Activated CD4-positive, alpha-beta T cell treated with anti-CD3 and anti-CD28 coated beads for 36 hours (primary cell): ENCODE measurements around the gene LRMDA. TPM values are rescaled to one million over a fixed set of nuclear protein-coding genes. Genes with fewer than 3 reads are reported as not detected.

Experiments used
- ATAC-seq: fragments of 200-7000 bp; cut with Tn5 transposase; one replicate; pipeline ENCODE4 v1.10.0; 2021; ENCODE audit warnings: mild to moderate bottlenecking, moderate library complexity
- CTCF ChIA-PET: fragments of 350-600 bp; sonication (Branson Sonifier 250); formaldehyde crosslinking; loops from one replicate; lab custom pipeline; 2021; ENCODE audit warnings: antibody characterized with exemption; lab: Charles Lee
- POLR2A ChIA-PET: fragments of 350-600 bp; sonication (Branson Sonifier 250); formaldehyde crosslinking; loops from one replicate; lab custom pipeline; 2021; ENCODE audit warnings: antibody characterized with exemption, inconsistent platforms; lab: Charles Lee
- DNase-seq: peaks from one replicate; pipeline ENCODE4 v3.0.0-alpha.2; 2020
- H3K27ac Mint-ChIP-seq: one replicate; pipeline ENCODE4 v1.8.0; 2021; ENCODE audit warnings: mixed read lengths
- H3K27me3 Mint-ChIP-seq: one replicate; pipeline ENCODE4 v1.8.0; 2021; ENCODE audit warnings: mixed read lengths
- H3K36me3 Mint-ChIP-seq: one replicate; pipeline ENCODE4 v1.8.0; 2021; ENCODE audit warnings: low read depth, mixed read lengths
- H3K4me1 Mint-ChIP-seq: one replicate; pipeline ENCODE4 v1.8.0; 2021; ENCODE audit warnings: mixed read lengths
- H3K4me3 Mint-ChIP-seq: one replicate; pipeline ENCODE4 v1.8.0; 2021; ENCODE audit warnings: mild to moderate bottlenecking, moderate library complexity, mixed read lengths
- H3K9me3 Mint-ChIP-seq: one replicate; pipeline ENCODE4 v1.8.0; 2021; ENCODE audit warnings: low read depth, mixed read lengths
- intact Hi-C, 2 experiments: fragments of 100-400 bp; cut with DNase I in 1 of 2; cut with micrococcal nuclease in 1 of 2; formaldehyde crosslinking; loops; one replicate each; pipeline versions ENCODE4 v1.14.2 to v1.15.1; 2022 to 2024; cut with DNase I, micrococcal nuclease
- total RNA-seq, 2 experiments: library from RNA; stranded (reverse); gene quantifications; one replicate each; pipeline ENCODE4 v1.2.3, GENCODE V29; 2021

Gene LRMDA
- total RNA-seq, 2 experiments from 2014 or later = not detected

DNA sequence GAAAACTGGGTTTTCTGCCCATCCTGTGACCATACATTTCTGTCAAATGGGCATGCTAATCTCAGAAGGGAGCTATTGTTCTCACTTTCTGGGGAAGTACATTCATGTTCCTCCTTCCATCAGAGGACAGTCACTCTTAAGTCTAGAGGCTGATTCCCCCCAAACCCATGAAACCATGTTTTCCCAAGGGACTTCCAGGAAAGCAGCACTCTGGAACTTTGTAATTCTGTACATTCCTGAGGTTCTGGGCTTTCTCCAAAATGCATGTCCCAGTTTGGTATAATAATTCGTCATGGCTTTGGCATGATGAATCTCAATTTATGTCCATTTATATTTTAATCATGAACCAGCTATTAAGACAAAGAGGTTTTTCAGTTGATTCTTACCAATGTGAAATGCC is 688.1 kb downstream of the LRMDA start:
- Mint-ChIP-seq H3K4me3 (no peak overlapping the region), H3K27me3 (peaks cover 2% of the 10 kb centered on the region), H3K27ac (no peak overlapping the region), H3K4me1 (no peaks in the 10 kb centered on the region), H3K9me3 (no peaks in the 10 kb centered on the region), H3K36me3 (no peaks in the 10 kb centered on the region)
- no peak for ATAC-seq
- ChIA-PET CTCF (no interaction called here), POLR2A (no interaction called here)
- intact Hi-C loops = no loop called here
- DNase-seq = no peak

DNA sequence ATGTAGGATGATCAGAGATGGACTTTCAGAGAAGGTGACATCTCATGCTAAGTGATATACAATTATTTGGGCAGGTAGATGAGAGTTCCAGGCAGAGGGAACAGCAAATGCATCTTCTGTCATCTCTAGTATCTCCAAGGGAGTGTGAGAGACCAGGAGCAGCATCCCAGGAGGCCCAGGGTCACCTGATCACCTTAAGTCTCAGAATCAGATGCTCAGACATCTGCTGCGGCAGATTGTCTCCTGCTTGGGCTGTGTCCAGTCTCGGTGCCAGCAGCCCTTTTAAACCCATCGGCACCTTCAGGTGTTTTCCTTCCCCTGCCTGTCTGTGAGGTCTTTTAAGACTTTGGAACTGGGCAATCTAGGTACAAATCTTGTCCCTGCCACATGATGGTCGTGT is 690.6 kb downstream of the LRMDA start:
- no peaks in the 10 kb centered on the region for H3K36me3 Mint-ChIP-seq
- ATAC-seq = no peak
- no peak overlapping the region for H3K4me3 Mint-ChIP-seq
- no peak overlapping the region for H3K27ac Mint-ChIP-seq
- DNase-seq = no peak
- ChIA-PET POLR2A (no interaction called here), CTCF (no interaction called here)
- H3K9me3 Mint-ChIP-seq = no peaks in the 10 kb centered on the region
- no peaks in the 10 kb centered on the region for H3K4me1 Mint-ChIP-seq
- intact Hi-C loops = no loop called here
- peaks cover 2% of the 10 kb centered on the region for H3K27me3 Mint-ChIP-seq

DNA sequence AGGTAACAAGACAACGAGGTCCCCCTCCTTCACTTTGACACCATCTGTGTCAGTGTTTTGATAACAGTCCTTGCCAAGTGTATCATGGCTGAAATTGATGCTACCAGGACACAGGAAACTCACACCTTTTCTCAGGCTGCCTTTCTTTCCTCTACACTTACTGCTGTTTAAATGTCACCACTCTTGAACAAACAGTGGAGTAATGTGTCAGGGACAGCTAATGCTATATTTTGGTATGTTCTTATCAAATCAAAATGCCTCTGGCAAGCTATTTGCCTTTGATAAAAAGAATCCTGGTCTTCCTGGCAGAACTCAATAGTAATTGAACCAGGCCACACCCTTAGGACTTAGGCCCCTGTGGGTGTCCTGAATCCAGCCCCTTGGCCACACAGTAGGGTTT is 692.9 kb downstream of the LRMDA start:
- ATAC-seq = no peak
- Mint-ChIP-seq H3K9me3 (no peaks in the 10 kb centered on the region), H3K4me1 (no peaks in the 10 kb centered on the region), H3K36me3 (no peaks in the 10 kb centered on the region), H3K27me3 (peaks cover 2% of the 10 kb centered on the region), H3K27ac (no peak overlapping the region), H3K4me3 (no peak overlapping the region)
- POLR2A ChIA-PET = no interaction called here
- CTCF ChIA-PET = interaction anchor here (0.7 kb wide), 1 partner anchor 1595 kb away, joined by 3 read pairs; no protein-coding TSS in a partner anchor
- no peak for DNase-seq
- intact Hi-C loops = no loop called here

DNA sequence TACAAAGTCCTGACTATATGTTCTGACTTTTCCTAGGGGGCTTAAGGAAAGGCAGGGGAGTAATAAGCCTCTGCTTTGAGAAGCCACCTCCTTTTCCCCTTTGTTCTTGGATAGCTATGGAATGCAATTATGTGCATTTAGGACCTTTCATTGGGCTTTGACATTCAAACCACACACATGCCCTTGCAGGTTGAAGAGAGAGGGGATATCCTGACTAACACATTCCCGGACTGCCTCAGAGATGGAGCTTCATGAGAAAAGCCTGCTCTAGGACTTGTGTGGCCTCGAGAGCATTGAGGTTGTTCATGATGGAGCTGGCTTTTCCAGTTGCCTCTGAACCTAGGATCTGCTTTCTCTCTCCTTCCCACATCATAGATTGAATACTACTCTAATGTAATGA is 694.5 kb downstream of the LRMDA start:
- Mint-ChIP-seq H3K4me3 (no peak overlapping the region), H3K36me3 (no peaks in the 10 kb centered on the region), H3K4me1 (no peaks in the 10 kb centered on the region), H3K27ac (no peak overlapping the region), H3K9me3 (no peaks in the 10 kb centered on the region), H3K27me3 (peaks cover 1% of the 10 kb centered on the region)
- POLR2A ChIA-PET = no interaction called here
- ATAC-seq = no peak
- intact Hi-C loops = no loop called here
- DNase-seq = no peak
- CTCF ChIA-PET = no interaction called here

DNA sequence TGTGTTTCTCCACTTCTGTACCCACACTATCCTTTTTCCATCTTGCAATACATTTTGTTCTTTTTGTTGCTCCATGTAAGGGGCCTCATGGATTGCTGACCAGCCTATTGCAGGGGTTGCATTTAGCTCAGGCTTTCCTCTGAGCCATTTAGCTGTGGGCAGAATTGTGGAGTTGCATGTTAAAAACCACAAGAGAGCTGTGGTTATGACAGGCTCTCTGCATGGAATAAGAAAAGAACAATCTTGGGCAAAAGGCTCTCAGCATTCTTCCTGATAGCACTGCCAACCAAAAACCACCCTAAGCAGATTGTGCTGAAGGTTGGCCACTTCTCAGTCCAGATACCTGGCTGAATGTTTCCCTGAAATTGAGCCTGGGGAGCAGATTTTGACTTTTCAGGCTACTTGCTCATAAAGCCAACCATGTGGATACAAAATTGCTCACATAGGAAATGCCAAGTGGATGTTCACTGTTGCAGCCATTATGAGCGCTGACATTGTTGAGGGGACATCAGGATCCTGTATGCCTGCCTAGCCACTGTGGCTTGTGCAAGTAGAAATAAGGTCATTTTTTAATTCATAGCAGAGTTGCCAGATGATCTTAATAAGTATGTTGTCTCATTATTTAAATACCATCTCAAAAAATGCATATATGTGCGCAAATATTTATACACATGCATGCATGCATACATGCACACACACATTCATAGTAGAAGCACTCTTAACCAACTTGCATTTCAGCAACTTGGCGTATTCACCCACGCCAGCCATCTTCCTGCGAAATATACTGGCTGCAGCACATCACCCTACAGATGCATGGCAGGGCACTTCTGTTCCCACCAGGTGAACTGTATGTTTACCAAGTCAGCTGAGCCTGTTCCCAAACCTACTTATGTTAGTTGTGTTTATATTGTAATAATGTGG is 695.4 kb downstream of the LRMDA start:
- CTCF ChIA-PET = interaction anchor here (0.7 kb wide), 1 partner anchor 310 kb away, joined by 3 read pairs; no protein-coding TSS in a partner anchor
- intact Hi-C loops = no loop called here
- Mint-ChIP-seq H3K27ac (no peak overlapping the region), H3K27me3 (no peaks in the 10 kb centered on the region), H3K4me3 (no peak overlapping the region), H3K9me3 (no peaks in the 10 kb centered on the region), H3K36me3 (no peaks in the 10 kb centered on the region), H3K4me1 (no peaks in the 10 kb centered on the region)
- ATAC-seq (no peak), DNase-seq (no peak)
- POLR2A ChIA-PET = no interaction called here

DNA sequence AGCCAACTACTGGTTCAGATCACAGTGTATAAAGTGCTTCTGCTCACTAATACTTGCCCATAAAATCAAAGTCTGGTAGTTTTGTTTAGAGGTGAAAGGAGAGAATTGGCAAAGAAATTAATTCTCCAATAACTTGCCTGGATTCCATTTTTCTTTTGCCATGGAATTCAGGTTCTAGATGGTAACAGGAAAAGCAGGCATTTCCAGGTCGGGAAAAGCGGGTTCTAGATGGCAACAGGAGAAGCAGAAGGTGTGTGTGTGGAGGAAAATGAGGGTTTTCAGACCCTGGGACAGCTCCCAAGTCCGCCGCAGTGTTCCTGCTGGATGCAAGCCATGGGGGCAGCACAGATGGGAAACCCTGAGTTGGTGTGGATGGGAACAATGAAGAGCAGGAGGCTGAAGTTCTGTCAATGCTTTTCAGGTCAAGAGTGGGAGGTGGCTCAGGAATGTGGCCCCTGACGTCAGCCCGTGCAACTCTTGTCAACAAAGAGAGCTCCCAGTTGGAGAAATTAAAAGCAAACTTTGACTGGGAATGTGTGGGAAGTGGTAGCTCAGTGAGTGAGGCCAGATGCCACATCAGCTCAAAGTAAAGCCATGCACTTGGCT is 696.7 kb downstream of the LRMDA start:
- no peak for DNase-seq
- H3K9me3 Mint-ChIP-seq = no peaks in the 10 kb centered on the region
- H3K36me3 Mint-ChIP-seq = no peaks in the 10 kb centered on the region
- intact Hi-C loops = no loop called here
- no peak overlapping the region for H3K27ac Mint-ChIP-seq
- no peak for ATAC-seq
- H3K27me3 Mint-ChIP-seq = no peaks in the 10 kb centered on the region
- ChIA-PET POLR2A (no interaction called here), CTCF (interaction anchor here (0.6 kb wide), 1 partner anchor 263 kb away, joined by 4 read pairs; no protein-coding TSS in a partner anchor)
- H3K4me1 Mint-ChIP-seq = no peaks in the 10 kb centered on the region
- no peak overlapping the region for H3K4me3 Mint-ChIP-seq

DNA sequence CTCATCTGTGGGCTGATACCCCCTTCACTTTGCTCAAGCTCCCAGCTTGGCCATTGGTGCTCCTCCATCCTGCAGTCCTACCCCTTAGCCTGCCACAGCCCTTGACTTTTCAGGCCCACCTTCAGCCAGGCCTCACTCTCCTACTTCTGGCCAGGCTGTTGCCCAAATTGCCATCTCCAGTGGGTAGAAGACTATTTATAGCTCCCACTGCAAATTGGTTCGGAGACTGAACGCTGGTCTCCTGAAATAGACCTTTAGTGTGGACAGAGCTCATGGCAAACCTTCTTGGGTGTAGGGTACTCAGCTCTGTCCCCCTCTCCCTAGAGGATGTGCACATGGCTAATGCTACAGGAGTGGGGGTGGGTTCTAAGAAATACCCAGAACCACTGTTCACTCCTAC is 697.8 kb downstream of the LRMDA start:
- no peak overlapping the region for H3K27ac Mint-ChIP-seq
- ChIA-PET POLR2A (no interaction called here), CTCF (no interaction called here)
- DNase-seq (no peak), ATAC-seq (no peak)
- H3K4me1 Mint-ChIP-seq = no peaks in the 10 kb centered on the region
- H3K4me3 Mint-ChIP-seq = no peak overlapping the region
- no peaks in the 10 kb centered on the region for H3K27me3 Mint-ChIP-seq
- H3K36me3 Mint-ChIP-seq = no peaks in the 10 kb centered on the region
- H3K9me3 Mint-ChIP-seq = no peaks in the 10 kb centered on the region
- intact Hi-C loops = no loop called here

DNA sequence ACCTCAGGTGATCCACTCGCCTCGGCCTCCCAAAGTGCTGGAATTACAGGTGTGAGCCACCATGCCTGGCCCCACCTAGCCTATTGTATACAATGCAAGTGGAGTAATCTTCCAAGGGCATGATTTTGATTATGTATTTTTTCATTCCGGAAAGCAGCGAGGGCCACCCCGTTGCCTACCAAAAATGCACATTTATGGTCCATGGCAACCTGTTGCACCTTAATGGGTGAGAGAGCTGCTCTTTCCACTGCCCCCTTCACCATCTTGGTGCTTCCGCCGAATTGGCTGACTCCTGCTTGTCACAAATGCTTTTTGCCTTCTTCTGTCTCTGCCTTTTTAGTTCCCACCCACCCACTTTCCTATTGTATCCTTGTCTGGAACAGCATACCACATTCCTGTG is 699.5 kb downstream of the LRMDA start:
- no peaks in the 10 kb centered on the region for H3K27me3 Mint-ChIP-seq
- ATAC-seq = no peak
- H3K36me3 Mint-ChIP-seq = no peaks in the 10 kb centered on the region
- ChIA-PET POLR2A (no interaction called here), CTCF (no interaction called here)
- intact Hi-C loops = no loop called here
- DNase-seq = no peak
- H3K9me3 Mint-ChIP-seq = no peaks in the 10 kb centered on the region
- H3K27ac Mint-ChIP-seq = no peak overlapping the region
- H3K4me3 Mint-ChIP-seq = no peak overlapping the region
- no peaks in the 10 kb centered on the region for H3K4me1 Mint-ChIP-seq

DNA sequence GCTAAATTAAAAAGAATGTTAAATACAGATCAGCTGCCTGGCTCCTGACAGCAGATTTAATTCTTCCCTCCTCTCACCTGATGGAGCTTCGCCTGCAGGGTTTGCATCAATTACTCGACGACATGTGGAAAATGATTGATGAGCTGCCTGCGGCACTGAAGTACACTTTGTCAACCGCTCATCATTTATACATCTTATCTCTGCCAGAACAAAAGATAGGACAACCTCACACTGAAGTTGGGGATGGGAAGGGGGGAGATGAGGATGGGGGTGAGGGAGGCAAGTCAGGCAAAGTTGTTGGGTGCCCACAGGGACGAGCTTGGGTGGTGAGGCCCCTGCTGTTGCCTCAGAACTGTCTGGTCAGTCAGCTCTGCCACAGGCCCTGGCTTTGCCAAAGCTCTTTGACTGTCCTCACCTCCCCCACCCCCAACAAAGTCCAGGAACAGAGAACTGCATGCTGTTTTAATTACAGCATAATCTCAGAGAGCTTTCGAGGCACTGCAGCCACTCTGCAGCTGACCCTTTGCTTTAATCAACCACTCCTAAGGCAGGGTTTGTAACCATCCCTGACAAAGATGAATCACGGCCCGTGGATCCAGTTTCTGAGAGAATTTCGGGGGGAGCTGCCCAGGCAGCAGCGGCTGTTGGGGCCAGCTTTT is 702.3 kb downstream of the LRMDA start:
- intact Hi-C loops = no loop called here
- no peak for ATAC-seq
- CTCF ChIA-PET = no interaction called here

DNA sequence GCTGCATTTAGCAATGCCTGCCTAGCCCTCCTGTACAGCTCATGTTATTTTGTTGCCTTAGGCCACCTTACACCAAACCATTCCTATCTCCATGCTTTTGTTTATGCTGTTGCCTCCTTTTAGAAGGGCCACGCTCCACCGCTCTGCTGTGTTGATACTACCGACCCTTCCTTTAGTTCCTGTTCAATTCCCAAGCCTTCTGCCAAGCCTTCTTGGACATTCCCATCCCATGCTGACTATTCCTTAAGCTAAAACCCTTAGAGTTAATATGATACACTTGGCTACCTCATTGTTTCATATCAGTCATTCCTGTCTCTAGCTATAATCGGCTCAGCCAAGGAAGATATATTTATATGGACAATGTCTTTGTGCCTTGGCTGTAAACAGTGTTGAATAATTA is 705.5 kb downstream of the LRMDA start:
- no peaks in the 10 kb centered on the region for H3K9me3 Mint-ChIP-seq
- POLR2A ChIA-PET = no interaction called here

More for the DNA sequence above, 702.3 kb downstream of the LRMDA start:
- Mint-ChIP-seq H3K27me3 (no peaks in the 10 kb centered on the region), H3K27ac (no peak overlapping the region), H3K4me1 (no peaks in the 10 kb centered on the region), H3K4me3 (no peak overlapping the region), H3K36me3 (no peaks in the 10 kb centered on the region), H3K9me3 (no peaks in the 10 kb centered on the region)
- POLR2A ChIA-PET = no interaction called here
- DNase-seq = no peak

DNA sequence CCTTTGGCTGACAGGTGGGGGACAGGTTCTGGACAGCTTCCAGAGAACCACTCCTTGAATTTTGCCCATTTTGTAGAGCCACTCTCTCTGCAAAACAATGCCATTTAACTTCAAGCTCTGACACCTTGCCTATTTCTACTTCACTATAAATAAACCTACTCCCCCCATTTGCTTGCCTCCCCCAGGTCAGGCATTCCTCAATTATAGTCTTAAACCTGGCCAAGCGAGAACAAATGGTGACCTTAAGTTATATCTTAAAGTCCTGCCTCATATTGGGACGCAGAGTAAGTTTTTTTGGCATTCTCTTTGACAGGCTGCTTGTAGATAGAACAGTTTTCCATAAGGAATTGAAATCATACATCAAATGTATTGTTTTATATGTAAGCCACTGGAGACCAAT is 706.9 kb downstream of the LRMDA start:
- ChIA-PET CTCF (interaction anchor here (0.9 kb wide), 1 partner anchor 60 kb away, joined by 5 read pairs; no protein-coding TSS in a partner anchor), POLR2A (no interaction called here)
- ATAC-seq (no peak), DNase-seq (no peak)
- Mint-ChIP-seq H3K36me3 (no peaks in the 10 kb centered on the region), H3K27ac (no peak overlapping the region), H3K4me3 (no peak overlapping the region), H3K9me3 (no peaks in the 10 kb centered on the region), H3K27me3 (no peaks in the 10 kb centered on the region), H3K4me1 (peaks cover 7% of the 10 kb centered on the region)
- intact Hi-C loops = no loop called here

More for the DNA sequence above, 705.5 kb downstream of the LRMDA start:
- ATAC-seq = no peak
- CTCF ChIA-PET = no interaction called here
- intact Hi-C loops = no loop called here
- H3K27me3 Mint-ChIP-seq = no peaks in the 10 kb centered on the region
- no peak overlapping the region for H3K27ac Mint-ChIP-seq
- no peak for DNase-seq
- no peak overlapping the region for H3K4me3 Mint-ChIP-seq
- peaks cover 7% of the 10 kb centered on the region for H3K4me1 Mint-ChIP-seq
- no peaks in the 10 kb centered on the region for H3K36me3 Mint-ChIP-seq
